ENCODE results near the gene RNF168. TPM values are rescaled to one million over a fixed set of nuclear protein-coding genes. Genes with fewer than 3 reads are reported as not detected.

Gene RNF168
- total RNA-seq, 1 experiment from 2014 or later, result 65.5 TPM

DNA sequence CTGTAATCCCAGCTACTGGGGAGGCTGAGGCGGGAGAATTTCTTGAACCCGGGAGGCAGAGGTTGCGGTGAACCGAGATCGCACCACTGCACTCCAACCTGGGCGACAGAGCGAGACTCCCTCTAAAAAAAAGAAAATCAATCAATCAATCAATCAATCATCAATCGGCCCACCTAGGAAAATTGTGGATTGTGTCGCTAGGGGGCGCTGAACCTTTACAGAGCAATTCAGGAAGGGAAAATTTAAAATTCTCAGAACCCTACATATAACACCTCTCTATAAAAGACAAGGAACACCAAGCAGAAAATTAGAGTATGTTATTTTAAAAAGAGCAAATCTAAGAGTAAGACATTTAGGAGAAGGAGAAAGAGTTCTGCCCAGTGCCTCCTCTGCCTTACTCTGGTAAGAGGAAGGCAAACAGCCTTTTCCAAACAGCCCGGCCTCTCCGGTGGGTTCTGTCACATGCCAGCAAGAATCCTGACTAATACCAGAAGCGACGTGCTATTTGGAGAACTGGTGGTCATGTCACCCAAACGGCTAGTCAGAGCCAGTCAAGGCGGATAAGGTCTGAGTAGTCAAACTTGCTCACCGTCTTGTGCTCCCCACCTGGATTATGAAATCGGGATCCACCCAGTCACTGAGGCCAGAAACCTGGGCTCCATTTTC lies 33.9 kb upstream of the RNF168 start:
- H3K4me1 Mint-ChIP-seq, result peaks cover 17% of the 10 kb centered on the region in 2 experiments
- H3K27ac ChIP-seq (ENCODE audit: insufficient read length, low read depth, low read length), result no peak overlapping the region
- no peak overlapping the region for H4K5ac ChIP-seq (ENCODE audit: insufficient read length, low read depth, low read length)
- no peaks in the 10 kb centered on the region for H3K79me1 ChIP-seq (ENCODE audit: insufficient read depth, low read depth, low read length, poor library complexity, severe bottlenecking)
- H3K27me3 ChIP-seq (ENCODE audit: insufficient read depth, low read length), result no peaks in the 10 kb centered on the region
- no peaks in the 10 kb centered on the region for H4K20me1 ChIP-seq (ENCODE audit: control insufficient read depth, insufficient read depth, insufficient read length)
- H2AFZ ChIP-seq (ENCODE audit: low read length), result no peak overlapping the region
- H3K14ac ChIP-seq (ENCODE audit: insufficient read depth, low read length), result no peak overlapping the region
- peaks cover 4% of the 10 kb centered on the region; the same call in 1 of the 2 replicates for H3K4me1 ChIP-seq (ENCODE audit: insufficient read depth, low read length)
- H2BK15ac ChIP-seq (ENCODE audit: low read depth, low read length), result no peak overlapping the region
- no peak overlapping the region for H4K8ac ChIP-seq (replicated peaks; ENCODE audit: insufficient read length, low read depth, low read length)
- no peak overlapping the region for H3K27ac Mint-ChIP-seq
- no peak overlapping the region for H3K4me2 ChIP-seq (ENCODE audit: insufficient read depth, insufficient read length, low read length)
- H3K9me3 ChIP-seq (ENCODE audit: control insufficient read depth, low read depth, low read length), result no peaks in the 10 kb centered on the region
- no peak overlapping the region for H4K91ac ChIP-seq (ENCODE audit: insufficient read length, low read depth, low read length)
- no peak overlapping the region for H2BK120ac ChIP-seq (ENCODE audit: low read depth, low read length, poor library complexity, severe bottlenecking)
- H2BK12ac ChIP-seq (ENCODE audit: insufficient read length, low read depth, low read length), result no peak overlapping the region
- H3K4me3 Mint-ChIP-seq, result no peak overlapping the region
- DNase-seq, result no peak
- no CpG with 5 or more reads among the region's 18 CpGs for WGBS (ENCODE audit: extremely low coverage, insufficient read length, low lambda C conversion rate)
- H3K36me3 Mint-ChIP-seq (ENCODE audit: insufficient read depth in 1 of 3, low read depth in 3 of 3), result no peaks in the 10 kb centered on the region
- TF ChIP-seq, protein P1, sequence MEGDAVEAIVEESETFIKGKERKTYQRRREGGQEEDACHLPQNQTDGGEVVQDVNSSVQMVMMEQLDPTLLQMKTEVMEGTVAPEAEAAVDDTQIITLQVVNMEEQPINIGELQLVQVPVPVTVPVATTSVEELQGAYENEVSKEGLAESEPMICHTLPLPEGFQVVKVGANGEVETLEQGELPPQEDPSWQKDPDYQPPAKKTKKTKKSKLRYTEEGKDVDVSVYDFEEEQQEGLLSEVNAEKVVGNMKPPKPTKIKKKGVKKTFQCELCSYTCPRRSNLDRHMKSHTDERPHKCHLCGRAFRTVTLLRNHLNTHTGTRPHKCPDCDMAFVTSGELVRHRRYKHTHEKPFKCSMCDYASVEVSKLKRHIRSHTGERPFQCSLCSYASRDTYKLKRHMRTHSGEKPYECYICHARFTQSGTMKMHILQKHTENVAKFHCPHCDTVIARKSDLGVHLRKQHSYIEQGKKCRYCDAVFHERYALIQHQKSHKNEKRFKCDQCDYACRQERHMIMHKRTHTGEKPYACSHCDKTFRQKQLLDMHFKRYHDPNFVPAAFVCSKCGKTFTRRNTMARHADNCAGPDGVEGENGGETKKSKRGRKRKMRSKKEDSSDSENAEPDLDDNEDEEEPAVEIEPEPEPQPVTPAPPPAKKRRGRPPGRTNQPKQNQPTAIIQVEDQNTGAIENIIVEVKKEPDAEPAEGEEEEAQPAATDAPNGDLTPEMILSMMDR (conservative IDR thresholded peaks at IDR 0.05), result peak; percentile 83
- no peak overlapping the region for H3K23ac ChIP-seq (ENCODE audit: insufficient read length, low read depth, low read length)
- H3K23me2 ChIP-seq (ENCODE audit: insufficient read length, low read depth, low read length, poor library complexity, severe bottlenecking), result no peaks in the 10 kb centered on the region
- H3K27me3 Mint-ChIP-seq (ENCODE audit: low read depth), result peaks cover 4% of the 10 kb centered on the region
- H3K9me3 Mint-ChIP-seq, result peaks cover 3 to 5% of the 10 kb centered on the region in 2 experiments; a peak in 4 of 5 replicates
- no peak overlapping the region for H3K9ac ChIP-seq (ENCODE audit: extremely low read depth, insufficient read length, low read length)
- H3T11ph ChIP-seq (ENCODE audit: low read length), result no peak overlapping the region
- no peak overlapping the region for H3K4ac ChIP-seq (ENCODE audit: low read depth, low read length)
- H2BK5ac ChIP-seq (ENCODE audit: insufficient read length, low read length), result no peak overlapping the region
- H3K18ac ChIP-seq (ENCODE audit: insufficient read length, low read depth, low read length), result no peak overlapping the region
- H3K79me2 ChIP-seq (ENCODE audit: insufficient read depth, low read length), result no peaks in the 10 kb centered on the region
- H2BK20ac ChIP-seq (ENCODE audit: low read depth, low read length, poor library complexity, severe bottlenecking), result no peak overlapping the region
- no peak overlapping the region for H3K56ac ChIP-seq (ENCODE audit: insufficient read length, low read depth, low read length)
- H2AK5ac ChIP-seq (ENCODE audit: insufficient read length, low read length), result no peak overlapping the region

Data from H9 (cell line).